Measurements from ENCODE around the gene SMIM5. TPM values are rescaled to one million over a fixed set of nuclear protein-coding genes. Genes with fewer than 3 reads are reported as not detected.

Gene SMIM5
- total and polyA plus RNA-seq, 2 donors (not counting 3 experiments of a cell fraction or from before 2014, with no cell fraction given): not detected

DNA sequence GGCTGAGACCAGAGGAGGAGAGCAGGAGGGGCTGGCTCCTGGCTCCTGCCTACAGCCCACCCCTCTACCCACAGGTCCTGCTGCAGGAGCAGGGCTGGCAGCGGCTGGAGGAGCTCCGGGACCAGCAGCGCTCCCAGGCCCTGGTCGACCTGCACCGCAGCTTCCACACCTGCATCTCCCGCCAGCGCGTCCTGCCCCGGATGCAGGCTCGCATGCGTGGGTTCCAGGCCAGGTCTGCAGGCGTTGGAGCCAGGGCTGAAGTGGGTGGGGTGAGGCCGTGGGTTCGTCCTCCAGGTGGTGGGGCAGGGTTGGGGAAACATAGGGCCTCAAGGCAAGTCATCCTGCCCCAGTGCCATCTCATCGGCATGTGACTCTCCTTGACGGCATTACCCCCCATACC, 27.4 kb upstream of the SMIM5 start:
- intact Hi-C loops (cut with micrococcal nuclease): no loop called here
- H3K36me3 ChIP-seq (ENCODE audit: control insufficient read depth in 2 of 2, extremely low read depth in 1 of 2, insufficient read depth in 2 of 2, low read length in 2 of 2): no peaks in the 10 kb centered on the region
- H2AFZ ChIP-seq (ENCODE audit: low read depth, low read length): no peak overlapping the region
- BruUV-seq (replicated peaks): no TSS peak
- H3K27me3 ChIP-seq (ENCODE audit: control insufficient read depth in 2 of 2, insufficient read depth in 2 of 2, low read length in 2 of 2): no peaks in the 10 kb centered on the region
- ChIA-PET POLR2A (no interaction called here), CTCF (interaction anchor here (1.3 to 1.5 kb wide), 2 partner anchors 25 to 69 kb away, joined by 3 read pairs; no protein-coding TSS in a partner anchor)
- dilution Hi-C loops (cut with MboI; ENCODE audit: extremely low pct_ligation_motif_present, low sequenced_read_pairs): no loop called here
- no peaks in the 10 kb centered on the region for H3K9me3 ChIP-seq (replicated peaks; ENCODE audit: control insufficient read depth, insufficient read depth, low read length)
- no peak overlapping the region for H3K4me3 ChIP-seq (replicated peaks in 1 of 3; ENCODE audit: insufficient read depth in 1 of 3, low read depth in 1 of 3, low read length in 3 of 3)
- H3K4me2 ChIP-seq (ENCODE audit: insufficient read depth, low read length): no peak overlapping the region
- H3K9me1 ChIP-seq (replicated peaks; ENCODE audit: control insufficient read depth, extremely low read depth, insufficient read depth, low read length): no peaks in the 10 kb centered on the region
- no peaks in the 10 kb centered on the region for H3K4me1 ChIP-seq (ENCODE audit: control insufficient read depth, extremely low read depth, insufficient read depth, low read length)
- DNase-seq (ENCODE audit: low read depth, low spot score) (no peak), FAIRE-seq (no peak)
- H4K20me1 ChIP-seq (replicated peaks; ENCODE audit: control insufficient read depth, extremely low read depth, insufficient read depth, low read length): no peaks in the 10 kb centered on the region
- no peak overlapping the region for H3K27ac ChIP-seq (ENCODE audit: insufficient read depth, low read depth, low read length)
- H3K79me2 ChIP-seq (ENCODE audit: control insufficient read depth, insufficient read depth, low read length): no peaks in the 10 kb centered on the region
- H3K9ac ChIP-seq (replicated peaks; ENCODE audit: extremely low read depth, insufficient read depth, low read length): no peak overlapping the region
- no peak for TF ChIP-seq POLR2A (IDR thresholded peaks at IDR 0.05; ENCODE audit: low read depth, low read length)
- no peak for TF ChIP-seq MYC (IDR thresholded peaks at IDR 0.05; ENCODE audit: low read depth, low read length)
- TF ChIP-seq EZH2 (IDR thresholded peaks at IDR 0.05; ENCODE audit: borderline replicate concordance, low read depth, low read length, severe bottlenecking): no peak
- no peak for TF ChIP-seq FOS (IDR thresholded peaks at IDR 0.05; ENCODE audit: borderline replicate concordance, insufficient read depth, low read length)
- TF ChIP-seq GATA2 (IDR thresholded peaks at IDR 0.05; ENCODE audit: insufficient read depth, insufficient read length, low read depth, low read length): no peak
- TF ChIP-seq POLR2AphosphoS5 (IDR thresholded peaks at IDR 0.05; ENCODE audit: insufficient read depth, low read depth, low read length): no peak
- no peak for TF ChIP-seq JUN (IDR thresholded peaks at IDR 0.05; ENCODE audit: borderline replicate concordance, insufficient read depth, insufficient read length, low read depth)
- TF ChIP-seq, protein P1, sequence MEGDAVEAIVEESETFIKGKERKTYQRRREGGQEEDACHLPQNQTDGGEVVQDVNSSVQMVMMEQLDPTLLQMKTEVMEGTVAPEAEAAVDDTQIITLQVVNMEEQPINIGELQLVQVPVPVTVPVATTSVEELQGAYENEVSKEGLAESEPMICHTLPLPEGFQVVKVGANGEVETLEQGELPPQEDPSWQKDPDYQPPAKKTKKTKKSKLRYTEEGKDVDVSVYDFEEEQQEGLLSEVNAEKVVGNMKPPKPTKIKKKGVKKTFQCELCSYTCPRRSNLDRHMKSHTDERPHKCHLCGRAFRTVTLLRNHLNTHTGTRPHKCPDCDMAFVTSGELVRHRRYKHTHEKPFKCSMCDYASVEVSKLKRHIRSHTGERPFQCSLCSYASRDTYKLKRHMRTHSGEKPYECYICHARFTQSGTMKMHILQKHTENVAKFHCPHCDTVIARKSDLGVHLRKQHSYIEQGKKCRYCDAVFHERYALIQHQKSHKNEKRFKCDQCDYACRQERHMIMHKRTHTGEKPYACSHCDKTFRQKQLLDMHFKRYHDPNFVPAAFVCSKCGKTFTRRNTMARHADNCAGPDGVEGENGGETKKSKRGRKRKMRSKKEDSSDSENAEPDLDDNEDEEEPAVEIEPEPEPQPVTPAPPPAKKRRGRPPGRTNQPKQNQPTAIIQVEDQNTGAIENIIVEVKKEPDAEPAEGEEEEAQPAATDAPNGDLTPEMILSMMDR (IDR thresholded peaks at IDR 0.05; ENCODE audit: extremely low read depth in 1 of 2, insufficient read depth in 1 of 2, low read depth in 1 of 2, low read length in 2 of 2): no peak
- TF ChIP-seq, protein P2, sequence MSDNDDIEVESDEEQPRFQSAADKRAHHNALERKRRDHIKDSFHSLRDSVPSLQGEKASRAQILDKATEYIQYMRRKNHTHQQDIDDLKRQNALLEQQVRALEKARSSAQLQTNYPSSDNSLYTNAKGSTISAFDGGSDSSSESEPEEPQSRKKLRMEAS (IDR thresholded peaks at IDR 0.05; ENCODE audit: insufficient read depth, insufficient read length): no peak
